Subcutaneous adipose tissue (tissue), 4 donors: ENCODE measurements around the gene LETM1. TPM values are rescaled to one million over a fixed set of nuclear protein-coding genes. Genes with fewer than 3 reads are reported as not detected.

Experiments used
- CTCF ChIP-seq: fragments of 450-650 bp; IDR thresholded peaks from one replicate; pipeline ENCODE4 v1.5.1; 2016; ENCODE audit warnings: low read depth, mild to moderate bottlenecking, control low read depth, antibody characterized with exemption, moderate library complexity
- total RNA-seq, 4 donors: library from RNA; depleted of rRNA; stranded (reverse); fragments of >200 nt; gene quantifications; one replicate each; pipeline ENCODE4 v1.1.0, GENCODE V29; 2016

The LETM1 gene
- total RNA-seq, 4 donors from 2014 or later, result 26.9 to 88.9 (median 30.0) TPM

DNA sequence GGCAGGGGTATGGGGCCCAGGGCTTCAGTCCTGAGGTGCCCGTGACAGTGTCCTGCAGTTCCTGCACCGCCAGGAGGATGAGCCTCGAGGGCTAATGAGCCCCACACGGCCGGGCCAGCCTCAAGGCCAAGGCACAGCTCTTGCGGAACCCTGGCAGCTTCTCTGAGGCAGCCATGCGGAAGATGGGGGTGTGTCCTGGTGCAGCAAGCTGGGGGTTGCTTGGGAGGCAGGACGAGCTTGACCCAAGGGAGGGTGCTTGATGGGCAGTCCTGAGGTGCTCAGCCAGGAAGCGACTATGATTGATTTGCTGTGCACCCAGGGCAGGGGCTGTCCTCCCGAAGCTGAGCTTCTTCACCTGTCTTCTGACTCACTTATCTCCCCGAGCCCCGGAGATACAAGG, 72.0 kb downstream of the LETM1 start:
- TF ChIP-seq CTCF, result no peak

GRCh38 chr4:1783015-1783414, 72.9 kb downstream of the LETM1 start:
- TF ChIP-seq CTCF, result no peak

- no peak for TF ChIP-seq CTCF
Observed at GRCh38 chr4:1780435-1780834, 75.5 kb downstream of the LETM1 start.

DNA sequence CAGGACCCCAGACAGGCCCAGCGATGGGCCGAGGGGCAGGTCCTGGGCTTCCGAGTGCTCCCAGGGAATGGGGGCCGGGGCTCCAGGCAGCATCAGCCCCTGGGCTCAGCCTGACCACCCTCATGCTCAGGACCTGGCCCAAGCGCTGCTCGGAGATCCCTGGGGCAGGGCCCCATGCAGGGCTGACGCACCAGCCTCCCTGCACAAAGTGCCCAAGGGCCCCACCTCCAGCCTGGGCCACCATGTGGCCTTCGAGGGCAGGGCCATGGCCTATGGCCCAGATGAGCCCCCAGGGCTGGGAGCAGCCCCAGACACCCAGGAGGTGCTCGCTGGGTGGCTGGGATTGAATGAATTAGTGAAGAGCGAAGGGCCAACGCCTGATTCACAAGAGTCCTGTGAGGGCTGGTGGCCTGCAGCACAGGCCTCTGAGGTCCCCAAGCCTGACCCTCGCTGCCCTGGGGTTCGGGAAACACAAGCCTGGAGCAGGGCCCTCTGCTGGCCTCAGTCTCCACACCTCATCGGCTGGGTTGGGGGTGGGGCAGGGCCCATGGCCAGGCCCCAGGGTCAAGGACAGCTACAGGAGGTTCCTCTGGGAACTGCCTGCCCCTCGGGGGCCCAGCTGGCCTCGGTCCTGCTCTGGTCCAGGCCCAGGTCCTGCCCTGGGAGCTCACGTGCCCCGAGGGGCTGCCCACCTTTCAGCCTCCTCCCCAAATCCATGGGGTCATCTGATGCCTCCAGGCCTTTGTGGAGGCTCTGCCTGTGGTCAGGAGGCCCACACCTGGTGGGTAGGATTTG, 76.2 kb downstream of the LETM1 start:
- no peak for TF ChIP-seq CTCF

- TF ChIP-seq CTCF, result no peak
Observed at GRCh38 chr4:1778642-1779392, 77.1 kb downstream of the LETM1 start.

GRCh38 chr4:1777822-1778641, 77.9 kb downstream of the LETM1 start:
- TF ChIP-seq CTCF, result no peak
